ENCODE measurements around the gene SLC22A12. TPM values are rescaled to one million over a fixed set of nuclear protein-coding genes. Genes with fewer than 3 reads are reported as not detected.

SLC22A12 gene
- total RNA-seq, 2 donors from 2014 or later, result not detected

- DNase-seq (no peak), ATAC-seq (peak; percentile 28 to 74)
- intact Hi-C loops (cut with DNase I), result no loop called here
Measured at GRCh38 chr11:64638018-64638665, 47.1 kb downstream of the SLC22A12 start.

DNA sequence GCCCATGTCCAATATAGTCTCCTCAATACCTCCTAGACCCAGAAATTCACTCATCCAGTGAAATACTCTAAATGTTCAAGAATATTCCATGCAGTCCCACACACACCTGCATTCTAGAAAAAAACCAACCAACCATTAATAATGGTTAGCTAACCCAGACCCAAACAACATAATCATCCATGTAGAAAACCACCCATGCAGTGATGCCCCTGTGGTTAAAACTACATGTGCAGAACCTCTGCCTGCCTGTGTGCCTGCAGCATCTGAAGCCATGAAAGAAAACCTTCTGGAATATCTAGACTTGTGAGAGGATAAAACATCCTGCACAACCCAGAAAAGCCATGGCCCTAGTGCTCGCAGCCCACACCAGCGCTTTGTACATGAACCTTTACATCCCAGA, 47.8 kb downstream of the SLC22A12 start:
- ATAC-seq (no peak), DNase-seq (no peak)
- intact Hi-C loops (cut with DNase I), result no loop called here

GRCh38 chr11:64639885-64640284, 48.9 kb downstream of the SLC22A12 start:
- intact Hi-C loops (cut with DNase I), result no loop called here
- ATAC-seq (no peak), DNase-seq (no peak)

DNA sequence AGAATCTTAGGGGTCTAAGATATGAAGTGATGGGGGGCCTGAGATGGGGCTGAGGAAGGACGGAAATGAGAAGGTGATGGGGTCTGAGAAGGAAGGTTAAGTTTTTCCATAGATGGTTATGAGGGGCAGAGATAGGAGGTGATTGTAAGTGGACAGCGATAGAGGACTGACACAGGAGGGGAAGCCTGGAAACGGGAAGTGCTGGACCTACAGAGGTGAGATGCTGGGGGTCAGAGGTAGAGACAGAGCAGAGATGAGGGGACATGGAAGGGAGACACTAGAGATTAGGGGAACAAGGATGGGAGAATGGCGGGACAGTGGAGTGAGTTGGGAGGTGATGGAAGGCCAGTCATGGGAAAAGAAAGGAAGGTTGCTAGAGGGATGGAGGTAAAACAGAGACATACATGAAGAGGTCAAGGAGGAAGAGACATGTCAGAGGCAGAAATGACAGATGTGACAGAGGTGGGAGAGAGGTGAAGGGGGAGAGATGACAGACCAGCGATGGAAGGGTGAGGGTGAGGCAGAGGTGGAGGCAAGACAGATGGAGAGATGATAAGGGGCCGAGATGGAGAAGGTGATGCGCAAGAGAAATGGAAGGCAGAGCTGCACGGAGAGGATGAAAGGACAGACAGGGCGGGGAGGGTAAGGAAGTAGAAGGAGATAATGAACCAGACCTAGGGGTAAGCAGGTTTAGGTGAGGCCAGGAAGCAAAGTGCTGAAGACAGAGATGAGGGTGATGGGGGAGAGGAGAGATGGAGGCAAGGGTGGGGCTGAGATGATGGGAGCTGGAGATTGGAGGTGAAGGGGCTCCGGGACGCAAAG, 50.8 kb downstream of the SLC22A12 start:
- ATAC-seq (no peak), DNase-seq (no peak)
- intact Hi-C loops (cut with DNase I), result no loop called here

DNA sequence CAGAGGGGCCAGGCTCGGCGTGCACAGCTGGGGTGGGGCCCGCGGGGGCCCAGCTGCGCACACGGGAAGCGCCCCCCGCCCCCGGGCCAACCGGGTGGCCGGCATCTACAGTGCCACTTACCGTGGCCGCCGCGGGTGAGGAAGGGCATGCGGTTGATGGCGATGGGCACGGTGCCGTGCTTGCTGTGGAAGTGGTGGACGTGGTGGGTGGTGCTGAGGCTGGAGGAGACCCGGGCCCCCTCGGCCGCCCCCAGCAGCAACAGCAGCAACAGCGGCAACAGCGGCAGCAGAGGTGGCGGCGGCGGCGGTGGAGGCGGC, 51.4 kb downstream of the SLC22A12 start:
- intact Hi-C loops (cut with DNase I), result no loop called here
- no peak for DNase-seq

GRCh38 chr11:64642871-64643255, 51.8 kb downstream of the SLC22A12 start:
- DNase-seq (no peak), ATAC-seq (no peak)
- intact Hi-C loops (cut with DNase I), result no loop called here

More for the DNA sequence above, 51.4 kb downstream of the SLC22A12 start:
- no peak for ATAC-seq

DNA sequence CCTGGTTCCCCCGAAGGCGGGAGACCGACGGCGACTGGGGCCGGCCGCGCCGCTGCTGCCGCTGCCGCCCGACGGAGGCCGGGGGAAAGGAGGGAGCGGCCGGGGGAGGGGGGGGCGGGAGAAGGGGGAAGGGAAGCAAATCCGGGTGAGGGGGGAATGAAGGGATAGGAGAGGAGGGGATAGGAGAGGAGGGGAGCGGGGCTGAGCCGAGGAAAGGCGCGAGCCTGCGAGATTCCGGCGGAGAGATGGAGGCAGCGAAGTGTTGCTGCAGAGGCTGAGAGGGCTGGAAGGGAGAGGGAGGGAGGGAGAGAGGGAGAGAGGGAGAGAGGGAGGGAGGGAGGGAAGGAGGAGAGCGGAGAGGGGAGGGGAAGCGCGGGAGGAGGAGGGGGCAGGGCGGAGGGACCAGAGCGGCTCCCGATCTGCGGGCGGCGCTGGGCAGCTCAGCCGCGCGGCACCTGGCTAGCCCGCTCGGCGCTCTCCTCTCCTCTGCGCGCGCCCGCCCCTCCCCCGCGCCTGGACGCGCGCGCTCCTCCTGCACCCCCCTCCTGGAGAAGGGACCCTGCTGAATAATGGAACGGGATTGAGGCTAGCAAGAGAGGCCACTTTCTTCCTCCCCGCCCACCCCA, 52.3 kb downstream of the SLC22A12 start:
- intact Hi-C loops (cut with DNase I), result no loop called here
- peak; percentile 46 to 52 for ATAC-seq
- DNase-seq, result no peak

GRCh38 chr11:64643920-64644646, 53.1 kb downstream of the SLC22A12 start:
- DNase-seq (no peak), ATAC-seq (no peak)
- intact Hi-C loops (cut with DNase I), result no loop called here

- no peak for DNase-seq
- intact Hi-C loops (cut with DNase I), result no loop called here
- no peak for ATAC-seq
Measured at GRCh38 chr11:64644647-64645275, 53.7 kb downstream of the SLC22A12 start.

DNA sequence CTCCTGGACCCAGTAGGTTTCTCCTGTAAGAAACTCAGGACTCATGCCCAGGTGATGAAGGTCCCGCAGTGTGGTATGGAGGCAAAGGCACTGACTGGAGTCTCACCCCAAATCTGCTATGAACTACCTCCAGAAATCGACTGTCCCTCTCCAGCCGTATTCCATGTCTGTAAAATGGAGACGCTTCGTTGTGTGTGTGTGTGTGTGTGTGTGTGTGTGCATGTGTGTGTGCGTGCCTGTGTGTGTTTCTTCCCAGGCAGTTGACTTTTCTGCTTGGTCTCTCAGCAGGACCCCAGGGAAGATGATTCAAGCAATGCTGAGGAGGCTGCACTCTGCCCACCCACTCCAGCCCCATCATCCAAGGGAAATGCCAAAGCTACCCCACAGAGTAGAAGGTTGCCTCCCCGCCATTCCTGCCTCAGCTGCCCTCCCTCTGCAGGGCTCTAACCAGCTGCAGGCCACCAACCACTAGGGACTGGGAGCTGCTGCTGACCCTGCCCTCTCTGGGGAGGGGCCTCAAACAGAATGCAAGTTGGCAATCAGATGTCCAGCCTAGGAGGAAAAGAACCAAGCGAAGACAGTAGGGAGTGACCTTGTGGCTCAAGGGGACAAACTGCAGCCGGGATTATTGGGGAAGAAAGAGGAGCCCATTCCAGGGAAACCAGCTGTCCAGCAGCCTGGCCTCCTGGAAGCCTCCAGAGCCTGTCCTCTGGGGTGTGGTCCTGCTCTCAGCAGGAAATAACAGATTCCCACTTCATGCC, 56.2 kb downstream of the SLC22A12 start:
- intact Hi-C loops (cut with DNase I), result no loop called here
- no peak for DNase-seq
- no peak for ATAC-seq

DNA sequence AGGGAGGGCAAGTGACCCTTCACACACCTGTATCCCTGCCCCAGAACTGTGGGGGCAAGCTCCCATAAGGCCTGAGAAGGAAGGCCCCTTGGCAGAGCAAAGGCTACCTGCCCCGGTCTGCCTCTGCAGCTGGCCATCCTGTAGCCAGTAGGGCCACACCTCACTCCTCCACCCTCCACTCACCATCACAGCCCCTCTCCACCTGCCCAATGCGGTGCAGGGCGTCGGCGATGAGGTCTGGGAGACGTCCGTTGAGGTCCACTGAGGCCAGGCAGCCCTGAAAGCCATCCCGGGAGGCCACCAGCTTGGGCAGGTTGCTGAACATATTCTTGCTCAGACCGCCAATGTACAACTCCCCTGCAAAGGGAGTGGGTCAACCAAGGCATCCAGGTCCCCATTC, 57.5 kb downstream of the SLC22A12 start:
- ATAC-seq, result no peak
- intact Hi-C loops (cut with DNase I), result loop anchor here in 1 of 2 donors (2.0 kb wide), 1 partner anchor 194 kb away; no protein-coding TSS in a partner anchor
- DNase-seq, result no peak

DNA sequence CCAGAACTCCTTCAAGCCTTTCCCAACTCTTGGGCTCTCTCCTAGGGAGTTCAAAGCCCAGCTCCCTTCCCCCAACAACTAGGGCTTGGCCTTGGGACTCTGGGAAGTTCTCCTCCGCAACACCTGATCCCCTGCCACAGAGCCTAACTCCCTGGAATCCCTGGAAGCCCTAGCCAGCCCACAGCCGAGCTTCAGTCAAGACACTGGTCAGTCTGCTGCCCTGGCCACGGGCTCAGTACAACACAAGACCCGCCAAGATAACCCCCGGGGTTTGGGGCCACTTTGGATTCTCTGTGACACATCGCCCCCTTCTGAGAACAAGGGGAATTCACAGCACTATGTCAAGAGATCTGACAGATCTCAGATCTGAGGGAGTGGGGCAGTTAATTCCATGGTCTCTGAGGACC, 58.3 kb downstream of the SLC22A12 start:
- no peak for DNase-seq
- intact Hi-C loops (cut with DNase I), result loop anchor here in 1 of 2 donors (2.0 kb wide), 1 partner anchor 194 kb away; no protein-coding TSS in a partner anchor
- peak in 1 of 2 donors; percentile 5 for ATAC-seq

DNA sequence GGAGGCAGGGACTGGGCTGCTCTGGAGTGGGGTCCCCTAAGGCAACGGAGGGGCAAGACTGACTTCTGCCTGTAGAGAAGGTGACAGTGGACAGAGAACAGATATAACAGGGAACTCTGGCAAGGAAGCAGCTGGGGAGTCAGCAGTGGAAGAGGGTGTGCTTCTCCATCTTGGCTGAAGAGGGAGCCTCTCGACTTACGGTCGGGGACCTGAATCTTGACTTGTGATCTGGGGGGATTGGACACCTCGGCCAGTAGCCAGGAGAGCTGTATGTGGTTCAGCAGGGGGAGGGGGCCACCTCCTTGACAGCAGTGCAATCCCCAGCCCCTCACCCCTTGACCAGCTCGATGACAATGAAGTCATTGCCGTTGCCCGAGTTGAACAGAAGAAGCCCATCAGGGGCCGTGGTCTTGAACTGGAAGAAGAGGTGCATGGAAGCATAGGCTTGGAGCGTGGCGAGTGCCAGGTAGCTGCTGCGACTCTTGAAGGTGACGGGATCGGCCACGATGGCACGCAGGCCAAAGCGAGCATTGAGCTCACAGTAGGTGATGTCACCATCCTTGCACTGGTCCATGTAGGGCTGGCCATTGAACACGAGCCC, 60.0 kb downstream of the SLC22A12 start:
- ATAC-seq (peak in 1 of 2 donors; percentile 28), DNase-seq (no peak)
- intact Hi-C loops (cut with DNase I), result loop anchor here (1.0 to 10.0 kb wide), 2 partner anchors 98 to 196 kb away; no protein-coding TSS in a partner anchor

Other genes starting within 250 kb of the SLC22A12 start
- 10 to 100 TPM; 18.1 to 20.1 TPM for gene RPS6KA4, start 232.1 kb upstream of the SLC22A12 start, total RNA-seq
- not detected for gene SLC22A11, start 35.3 kb upstream of the SLC22A12 start, total RNA-seq
- gene NRXN2, start 132.0 kb downstream of the SLC22A12 start, total RNA-seq, result 1 to 10 TPM; 3.9 to 4.0 TPM
- gene RASGRP2, start 152.9 kb downstream of the SLC22A12 start, total RNA-seq, result 10 to 100 TPM; 25.3 to 37.1 TPM
- 10 to 100 TPM; 31.3 to 48.6 TPM for gene PYGM, start 168.8 kb downstream of the SLC22A12 start, total RNA-seq
- gene SF1, start 187.3 kb downstream of the SLC22A12 start, total RNA-seq, result 100 to 1,000 TPM; 154 to 208 TPM
- gene MAP4K2, start 212.0 kb downstream of the SLC22A12 start, total RNA-seq, result 10 to 100 TPM in 1 of 2 donors, 1 to 10 TPM in 1; 10.0 to 10.4 TPM
- gene MEN1, start 219.3 kb downstream of the SLC22A12 start, total RNA-seq, result 10 to 100 TPM in 1 of 2 donors, 1 to 10 TPM in 1; 9.0 to 12.3 TPM

All from left cardiac atrium (tissue), 4 donors.